Occipital lobe (tissue), 2 donors: ENCODE measurements around the gene ATP10A. TPM values are rescaled to one million over a fixed set of nuclear protein-coding genes. Genes with fewer than 3 reads are reported as not detected.

Source experiments
- DNase-seq: peaks from one replicate; lab custom pipeline; 2025; lab: John Stamatoyannopoulos, UW
- total RNA-seq: library from RNA; depleted of rRNA; stranded (reverse); fragments of >200 nt; gene quantifications from one replicate; pipeline ENCODE4 v1.2.3, GENCODE V29; 2014

The ATP10A gene
- total RNA-seq, 1 donor from 2014 or later: 0.78 TPM

DNA sequence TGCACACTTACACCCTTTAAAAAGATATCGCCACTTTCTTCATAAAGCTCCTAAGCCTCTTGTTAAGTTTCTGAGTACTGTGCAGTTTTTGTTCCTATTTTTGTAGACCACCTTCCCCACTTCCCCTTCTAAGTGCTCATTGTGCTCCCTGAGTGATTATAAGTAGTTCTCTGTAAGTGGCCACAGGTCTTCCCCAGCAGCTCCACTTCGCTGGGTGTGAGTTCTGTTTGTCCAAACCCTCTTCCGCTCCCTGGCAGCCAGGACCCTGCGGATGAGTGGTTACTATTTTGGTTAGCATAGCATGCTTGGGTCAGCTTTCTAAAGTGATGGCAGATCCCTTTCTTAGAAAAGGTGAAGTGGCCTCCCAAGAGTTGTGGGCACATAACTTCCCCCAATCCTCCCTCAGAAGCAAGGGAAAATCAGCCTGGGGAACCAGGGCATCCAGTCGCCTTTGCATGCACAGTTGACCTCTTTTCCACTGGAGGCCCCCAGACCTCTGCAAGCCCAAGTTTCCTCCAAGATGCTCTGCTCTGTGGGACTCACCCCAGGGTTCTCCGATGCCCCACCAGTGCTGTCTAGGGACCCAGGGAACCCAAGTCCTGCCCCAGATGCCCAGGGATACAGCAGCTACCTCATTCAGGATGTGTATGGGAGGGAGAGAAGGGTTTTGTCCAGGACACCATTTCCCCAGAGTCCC lies 69.6 kb downstream of the ATP10A start:
- no peak for DNase-seq

DNA sequence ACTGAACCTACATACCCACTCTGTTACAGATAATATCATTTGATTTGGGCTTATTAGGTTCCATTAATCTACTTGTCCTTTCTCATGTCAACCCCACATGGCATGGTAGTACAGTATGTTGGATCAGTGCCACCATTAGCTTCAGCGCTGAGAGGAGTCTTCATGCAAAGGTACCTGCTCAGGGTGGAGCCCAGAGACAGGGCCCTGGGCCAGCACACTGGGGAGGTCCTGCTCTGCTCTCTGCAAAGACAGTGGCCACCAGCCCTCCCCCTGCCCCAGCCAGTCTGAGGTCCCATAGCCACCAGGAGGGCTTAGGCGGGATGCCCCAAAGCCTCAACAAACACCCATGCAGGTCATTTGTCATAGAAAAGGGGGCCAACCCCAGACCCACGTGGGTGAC lies 71.0 kb downstream of the ATP10A start:
- DNase-seq: no peak

DNA sequence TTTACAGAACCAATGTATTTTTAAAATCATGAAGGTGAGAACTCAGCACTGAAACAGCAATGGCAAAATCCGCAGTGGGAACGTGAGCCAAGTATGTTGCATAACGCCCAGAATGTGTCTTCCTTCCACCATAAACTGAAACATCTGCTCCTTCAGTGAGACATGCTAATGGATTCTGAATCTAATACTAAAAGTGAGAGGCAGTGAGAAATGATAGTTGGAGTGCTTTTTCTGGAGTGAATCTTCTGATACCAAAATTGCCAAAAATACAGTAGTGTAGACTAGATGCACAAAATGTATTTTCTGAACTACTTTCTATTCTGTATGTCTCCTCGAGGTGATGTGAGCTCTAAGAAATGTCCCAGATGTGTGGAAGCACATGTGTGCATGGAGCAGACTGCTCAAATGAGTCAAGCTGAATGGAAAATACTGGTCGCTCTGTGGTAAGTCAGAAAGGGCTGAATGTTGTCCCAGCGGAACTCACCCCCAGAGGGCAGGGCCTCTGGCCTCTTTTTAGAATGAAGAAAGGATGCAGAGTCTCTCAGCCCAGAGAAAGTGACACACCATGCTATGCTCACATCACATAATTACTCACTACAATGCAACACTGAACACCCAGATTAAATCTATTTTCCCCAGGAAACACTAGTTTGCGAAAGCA lies 73.0 kb downstream of the ATP10A start:
- peak; percentile 10 for DNase-seq

DNA sequence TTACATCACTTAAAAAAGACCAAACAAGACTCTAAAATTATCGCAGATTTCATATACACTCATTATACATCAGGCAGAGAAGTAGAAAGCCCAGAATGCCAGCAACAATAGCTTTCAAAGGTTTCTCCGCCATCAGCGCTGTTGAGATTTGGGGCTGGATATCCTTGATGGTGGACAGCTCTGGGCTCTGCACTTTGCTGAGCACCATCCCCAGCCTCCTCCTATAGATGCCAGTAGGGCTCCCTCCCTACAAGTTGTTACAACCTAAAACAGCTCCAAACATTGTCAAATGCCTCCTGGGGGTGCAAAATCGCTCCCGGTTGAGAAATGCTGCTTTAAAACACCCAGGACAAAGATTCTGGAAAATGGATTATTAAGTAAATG lies 73.5 kb downstream of the ATP10A start:
- DNase-seq: no peak

DNA sequence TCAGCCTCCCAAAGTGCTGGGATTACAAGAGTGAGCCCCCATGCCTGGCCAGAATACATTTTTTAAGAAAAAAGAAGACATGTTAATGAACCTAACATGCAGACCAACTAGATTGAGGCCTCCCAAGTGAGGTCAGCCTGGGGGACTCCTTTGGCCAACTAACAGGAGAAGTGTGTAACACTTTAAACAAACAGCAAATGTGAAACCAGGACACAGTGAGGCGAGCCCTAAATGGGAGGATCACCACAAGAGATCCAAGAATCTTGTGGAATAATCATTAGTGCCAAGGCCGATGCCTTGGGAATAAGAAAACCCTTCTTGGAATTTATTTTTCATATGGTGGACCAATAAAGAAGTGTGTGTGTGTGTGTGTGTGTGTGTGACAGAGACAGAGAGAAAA lies 73.9 kb downstream of the ATP10A start:
- no peak for DNase-seq

DNA sequence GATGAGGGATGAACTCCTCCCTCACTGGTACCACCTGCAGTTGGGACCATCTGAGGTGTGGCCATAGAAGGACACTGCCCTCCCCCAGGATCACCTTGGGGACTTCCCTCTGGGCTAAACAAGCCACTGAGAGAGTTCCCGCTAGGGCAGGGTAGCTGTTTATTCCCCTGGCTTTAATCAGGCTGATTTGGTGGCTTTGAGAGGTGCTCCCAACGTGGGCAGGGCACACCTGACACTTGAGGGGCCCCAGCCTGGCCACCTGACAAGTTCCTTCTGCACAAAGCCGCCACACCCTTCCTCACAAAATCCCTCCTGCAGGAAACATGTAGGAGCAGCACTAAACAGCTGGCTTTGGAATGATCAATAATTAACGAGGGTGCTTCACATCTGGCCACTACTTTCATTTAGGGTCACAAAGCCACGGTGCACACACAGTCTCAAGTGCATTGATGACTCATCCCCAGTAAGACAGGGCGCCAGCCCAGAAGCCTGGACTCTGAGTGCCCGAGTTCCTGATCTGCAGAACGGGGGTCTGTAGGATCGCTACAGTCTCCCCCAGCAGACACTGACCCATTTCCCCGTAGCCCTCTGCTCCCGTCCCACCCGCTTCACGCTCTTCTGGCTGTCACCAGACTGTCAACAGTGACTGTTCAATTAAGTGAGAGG lies 75.1 kb downstream of the ATP10A start:
- DNase-seq: no peak

DNA sequence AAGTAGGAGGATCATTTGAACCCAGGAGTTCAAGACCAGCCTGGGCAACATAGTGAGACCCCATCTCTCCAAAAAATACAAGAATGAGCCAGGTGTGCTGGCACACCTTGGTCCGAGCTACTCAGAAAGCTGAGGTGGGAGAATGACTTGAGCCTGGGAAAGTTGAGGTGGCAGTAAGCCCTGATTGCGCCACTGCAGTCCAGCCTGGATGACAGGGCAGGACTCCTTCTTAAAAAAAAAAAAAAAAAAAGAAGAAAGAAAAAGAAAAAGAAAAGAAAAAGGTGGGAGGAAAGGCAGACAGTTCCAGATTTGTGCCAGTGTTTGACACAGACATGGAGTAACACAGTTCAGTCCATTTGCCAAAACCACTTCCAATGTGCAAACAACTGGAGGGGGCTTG lies 75.7 kb downstream of the ATP10A start:
- no peak for DNase-seq

DNA sequence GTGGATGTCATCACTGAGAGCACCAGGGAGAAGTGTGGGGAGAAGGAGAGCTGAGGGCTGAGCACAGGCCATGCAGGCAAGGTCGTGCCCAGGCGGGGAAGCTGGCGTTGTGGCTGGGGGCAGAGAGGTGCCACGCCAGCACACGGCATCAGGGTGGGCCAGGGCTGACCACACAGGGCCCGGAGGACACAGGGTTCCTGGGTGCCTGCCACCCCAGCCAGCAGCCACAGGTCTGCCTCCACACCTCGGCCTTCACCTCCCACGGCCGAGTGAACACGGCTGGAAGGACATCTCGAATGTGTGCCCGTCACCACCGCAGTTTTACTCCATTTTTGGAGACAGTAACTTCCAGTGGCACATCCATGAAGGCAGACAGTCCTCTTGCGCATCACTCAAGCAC lies 77.1 kb downstream of the ATP10A start:
- DNase-seq: no peak

DNA sequence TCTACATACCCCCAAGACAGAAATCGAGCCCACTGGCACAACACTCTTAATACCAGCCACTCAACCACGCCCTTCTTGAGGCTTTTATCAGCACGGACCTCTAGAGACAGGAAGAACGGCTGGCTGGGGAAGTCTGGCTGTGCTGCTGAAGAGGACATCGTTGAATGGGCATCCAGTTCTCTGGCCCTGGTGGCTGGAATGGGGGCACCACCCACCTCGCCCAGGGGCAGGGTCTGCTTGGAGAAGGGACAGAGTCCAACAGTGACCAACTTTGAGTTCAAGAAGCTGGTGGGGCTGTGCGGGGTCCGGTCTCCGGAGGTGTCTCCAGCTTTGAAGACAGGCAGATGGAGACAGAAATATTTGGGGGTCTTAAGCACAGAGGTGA lies 77.5 kb downstream of the ATP10A start:
- no peak for DNase-seq

DNA sequence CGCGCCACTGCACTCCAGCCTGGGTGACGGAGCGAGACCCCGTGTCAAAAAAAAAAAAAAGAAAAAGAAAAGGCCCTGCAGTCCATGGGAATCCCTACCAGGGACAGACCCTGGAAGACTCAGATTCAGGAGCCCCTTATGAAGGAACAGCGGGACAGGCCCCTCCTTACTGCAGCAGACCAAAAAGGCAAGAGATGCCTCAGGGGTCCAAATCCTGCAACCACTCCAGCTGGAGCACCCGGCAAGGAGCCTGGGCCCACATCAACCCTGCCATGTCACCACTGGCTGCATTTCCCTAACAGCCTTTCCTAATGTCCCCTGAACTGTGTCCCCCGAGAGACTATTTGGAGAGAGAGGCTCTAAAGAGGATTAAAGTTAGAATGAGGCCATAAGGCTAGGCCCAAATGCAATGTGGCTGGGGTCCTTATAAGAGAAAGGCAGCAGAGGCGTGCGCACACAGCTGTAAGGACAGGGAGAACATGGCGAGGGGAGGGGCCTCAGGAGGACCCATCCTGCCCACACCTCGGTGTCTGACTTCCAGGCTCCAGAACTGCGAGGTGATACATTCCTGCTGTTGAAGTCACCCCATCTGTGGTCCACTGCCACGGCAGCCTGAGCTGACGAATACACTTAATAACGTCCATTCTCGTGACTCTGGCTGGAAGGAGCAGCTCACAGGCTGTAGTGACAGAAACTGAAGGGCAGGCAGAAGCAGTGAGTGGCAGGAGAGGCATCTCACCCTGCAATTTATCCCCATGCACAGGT lies 78.1 kb downstream of the ATP10A start:
- no peak for DNase-seq

DNA sequence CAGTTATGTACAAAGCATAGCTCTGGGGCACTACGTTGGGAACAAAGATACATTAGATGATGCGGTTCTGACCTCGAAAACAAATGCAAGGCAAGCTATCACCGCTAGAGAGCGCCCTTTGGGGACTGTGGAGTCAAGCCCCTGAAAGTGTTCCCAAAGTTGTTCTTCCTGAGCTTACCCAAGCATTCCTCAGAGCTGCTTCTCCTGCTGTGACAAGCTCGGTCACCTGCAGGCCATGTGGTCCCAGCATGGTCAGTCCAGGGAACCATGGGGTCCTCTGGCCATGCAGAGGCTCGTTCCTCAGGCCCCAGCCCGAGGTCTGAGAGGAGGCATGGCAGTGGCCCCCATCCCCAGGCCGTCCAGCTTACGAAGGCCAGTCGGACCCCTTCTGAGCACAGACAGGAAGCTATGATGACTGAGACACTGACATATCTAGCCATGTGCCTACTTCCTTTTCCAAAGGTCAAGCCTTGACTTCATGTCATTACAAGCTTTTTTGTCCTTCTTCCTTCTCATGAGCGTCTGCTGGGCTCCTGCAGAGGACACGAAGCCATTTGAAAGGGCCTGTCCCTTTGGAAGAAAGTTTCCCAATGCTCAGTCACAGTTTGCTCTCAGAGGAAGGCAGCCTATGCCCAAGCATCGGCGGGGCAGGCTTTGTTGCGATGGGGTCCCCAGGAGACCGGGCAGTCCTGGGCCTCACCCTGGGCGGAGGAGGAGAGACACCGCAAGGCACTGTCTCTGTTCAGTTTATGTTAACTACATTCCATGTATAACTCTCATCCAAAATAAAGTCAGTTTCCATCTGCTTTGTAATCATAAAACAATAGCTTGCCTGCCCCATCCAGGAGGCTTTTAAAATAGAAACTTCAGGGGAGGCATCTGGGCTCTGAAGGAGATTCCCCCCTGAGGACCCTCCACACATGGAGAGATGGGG lies 79.3 kb downstream of the ATP10A start:
- DNase-seq: no peak

DNA sequence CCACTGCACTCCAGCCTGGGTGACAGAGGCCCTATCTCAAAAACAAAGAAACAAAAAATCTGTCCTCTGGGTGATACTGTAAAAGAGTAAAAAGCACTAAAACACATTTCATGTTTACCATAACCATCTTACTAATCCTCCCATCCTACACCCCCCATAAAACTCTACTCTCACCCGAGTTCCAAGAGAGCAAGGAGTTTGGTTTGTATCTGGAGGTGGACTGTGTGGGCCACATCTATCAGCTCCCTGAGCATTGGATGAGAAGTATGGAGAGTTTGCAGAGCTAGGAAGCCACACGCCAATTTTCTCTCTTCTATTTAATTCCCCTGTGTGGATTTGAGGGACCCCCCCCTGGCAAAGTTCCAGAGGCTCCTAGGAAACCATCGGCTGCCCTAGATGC lies 80.0 kb downstream of the ATP10A start:
- no peak for DNase-seq

DNA sequence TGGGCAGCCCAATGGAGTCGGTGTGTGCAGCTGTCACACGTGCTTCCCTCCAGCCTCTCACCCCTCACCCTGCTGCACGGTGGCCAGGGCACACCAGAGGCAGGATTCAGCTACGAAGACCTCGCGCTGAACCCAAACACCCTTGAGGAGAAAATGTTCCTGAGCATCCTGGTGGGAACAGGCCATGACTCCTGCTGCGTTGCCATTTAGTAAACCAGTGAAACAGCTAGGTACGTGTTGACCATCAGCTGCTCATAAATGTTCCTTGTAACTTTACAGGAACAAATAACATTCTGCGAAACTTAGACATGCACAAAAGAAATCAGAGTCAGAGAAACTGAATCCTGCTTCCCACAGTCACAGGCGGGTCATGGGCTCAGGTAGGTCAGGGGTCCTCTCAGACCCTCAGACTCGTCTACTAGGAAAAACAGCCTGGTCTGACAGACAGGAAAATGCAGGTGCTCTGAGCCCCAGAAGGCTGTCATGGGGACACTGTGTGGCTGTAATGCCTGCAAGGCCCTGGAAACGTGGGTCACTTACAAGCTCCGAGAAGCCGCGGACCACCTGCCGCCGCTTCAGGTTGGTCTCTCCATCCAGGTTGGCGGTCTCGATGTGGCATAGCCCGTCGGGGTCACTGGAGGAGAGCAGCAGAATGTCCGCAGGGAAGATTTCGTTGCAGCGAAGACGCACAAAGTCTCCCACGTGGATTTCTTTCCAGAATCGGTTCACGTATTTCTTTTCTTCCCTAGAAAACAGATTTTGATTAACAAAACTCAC lies 82.5 kb downstream of the ATP10A start:
- no peak for DNase-seq

DNA sequence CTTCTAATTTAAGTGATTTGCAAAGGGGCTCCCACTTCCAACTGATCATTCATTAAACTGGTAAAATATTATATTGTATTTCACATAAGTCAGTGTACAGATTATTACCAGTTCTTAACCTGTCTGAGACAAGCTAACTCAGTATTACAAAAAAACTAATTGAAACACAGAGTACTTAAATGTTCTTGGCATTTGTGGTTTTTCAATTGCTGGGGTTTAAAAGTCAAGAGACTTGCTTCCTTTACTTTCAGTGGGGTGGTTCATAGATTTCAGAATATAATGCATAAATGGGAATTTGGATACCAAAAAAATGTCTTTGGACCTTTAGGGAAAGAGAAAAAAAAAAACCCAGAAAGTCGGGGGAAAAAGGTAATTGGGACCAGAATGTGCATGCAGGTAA lies 85.0 kb downstream of the ATP10A start:
- DNase-seq: no peak

DNA sequence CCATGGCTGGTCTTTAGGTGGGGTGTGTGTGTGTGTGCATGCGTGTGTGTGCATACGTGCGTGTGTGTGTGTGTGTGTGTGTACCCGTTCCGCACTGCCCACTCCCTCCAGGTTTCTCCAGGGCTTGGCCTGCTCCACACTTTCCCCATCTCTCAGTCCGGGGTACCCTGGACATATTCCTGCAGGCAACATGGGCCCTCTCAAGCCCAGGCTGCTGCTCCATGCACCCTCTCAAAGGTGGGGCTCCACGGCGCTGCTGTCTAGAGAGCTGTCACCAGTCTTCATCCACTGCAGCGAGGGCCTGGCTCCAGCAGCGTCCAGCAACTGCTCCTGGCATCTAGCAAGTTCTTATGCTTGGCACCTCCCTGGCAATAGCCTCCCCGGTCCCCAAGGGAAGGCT lies 86.1 kb downstream of the ATP10A start:
- no peak for DNase-seq

DNA sequence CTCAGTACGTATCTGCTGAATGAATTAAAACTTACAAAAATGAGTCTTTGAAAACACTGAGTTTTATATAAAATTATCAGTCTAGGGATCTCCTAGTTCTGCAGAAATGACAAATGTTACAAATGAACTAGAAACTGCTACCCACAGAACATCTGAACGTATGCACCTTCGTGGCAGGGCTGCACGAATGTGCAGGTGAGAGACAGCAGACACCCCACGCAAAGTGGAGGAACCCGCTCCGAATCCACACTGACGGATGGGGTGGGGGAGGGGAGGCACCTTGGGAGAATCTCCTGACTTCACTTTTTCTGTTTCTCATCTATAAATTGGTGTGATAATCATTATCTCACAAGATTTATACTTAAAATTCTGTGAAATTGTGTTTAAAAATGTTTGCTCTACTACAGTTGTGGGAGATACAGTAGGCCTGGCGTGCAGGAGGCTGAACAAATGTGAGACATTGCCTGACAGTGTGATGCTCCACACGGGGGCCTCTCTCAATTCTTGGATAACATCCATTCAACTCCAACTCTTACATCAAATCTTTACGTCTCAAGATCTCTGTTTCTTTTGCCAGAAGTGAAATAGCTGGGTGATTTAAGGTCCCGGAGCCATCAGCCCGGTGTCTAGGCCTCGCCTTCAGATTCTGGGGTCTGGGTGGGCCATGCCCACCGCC lies 86.9 kb downstream of the ATP10A start:
- DNase-seq: no peak

DNA sequence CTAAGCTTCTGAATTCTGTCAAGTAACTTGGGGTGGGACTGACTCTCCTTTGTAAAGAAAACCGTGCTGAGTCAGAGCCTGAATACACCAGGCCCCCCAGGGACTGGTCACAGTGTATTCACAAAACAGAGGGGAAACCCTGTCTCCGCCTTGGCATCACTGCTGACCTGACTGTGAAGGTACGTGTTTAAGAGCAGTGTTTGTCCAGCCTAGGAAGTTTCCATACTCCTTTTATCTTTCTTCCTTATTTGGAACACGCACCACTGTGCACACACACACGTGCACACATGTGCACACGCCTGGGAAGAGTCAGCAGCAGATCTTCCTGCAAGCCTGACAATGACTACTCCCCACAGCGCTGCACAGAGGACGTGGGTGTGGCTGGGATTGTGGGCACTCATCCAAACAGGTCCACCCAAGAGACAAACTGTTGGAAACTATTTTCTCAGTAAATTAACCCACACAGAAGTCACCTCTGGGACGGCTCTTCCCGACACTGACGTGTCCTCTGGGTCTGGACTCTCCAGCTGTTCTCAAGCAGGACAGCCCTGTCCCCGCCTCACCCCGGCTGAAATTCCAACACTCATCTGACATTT lies 87.7 kb downstream of the ATP10A start:
- peak; percentile 19 for DNase-seq

DNA sequence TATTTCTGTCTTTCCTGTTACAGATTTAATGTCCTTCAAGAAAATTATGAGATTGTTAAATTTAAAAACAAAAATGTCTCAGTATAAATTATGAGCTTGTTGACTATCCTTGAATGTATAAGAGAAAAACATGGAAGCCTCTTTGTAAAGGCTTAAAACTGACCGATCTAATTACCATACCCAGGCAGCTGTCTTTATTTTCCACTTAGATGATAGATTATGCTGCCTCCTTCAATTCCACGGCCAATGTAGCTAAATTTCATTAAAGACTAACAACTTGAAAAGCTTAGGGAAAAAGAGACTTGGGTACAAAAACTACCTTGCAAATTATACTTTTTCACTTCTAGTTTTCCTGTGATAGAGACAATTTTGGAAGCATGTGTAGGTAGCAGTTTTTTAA lies 88.3 kb downstream of the ATP10A start:
- no peak for DNase-seq

DNA sequence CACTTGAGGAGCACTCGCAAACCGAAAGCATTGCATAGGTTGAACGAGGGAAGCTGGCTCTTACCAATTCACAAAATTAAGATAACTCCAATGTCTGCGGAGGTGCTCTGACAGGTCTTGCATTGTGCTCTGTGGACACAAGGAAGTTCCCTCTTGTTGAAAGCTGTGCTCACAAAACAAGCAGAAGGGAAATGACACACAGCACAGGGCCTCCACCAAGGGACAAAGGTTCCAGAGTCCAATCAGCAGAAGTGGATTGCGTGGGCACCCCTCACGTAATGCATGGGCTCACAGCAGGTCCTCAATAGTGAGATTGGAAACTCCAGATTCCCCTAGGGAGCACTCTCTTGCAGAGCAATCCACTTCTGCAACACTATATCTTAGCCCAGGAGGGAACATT lies 89.9 kb downstream of the ATP10A start:
- DNase-seq: no peak
